CD4-positive, alpha-beta T cell treated with Interleukin-10 for 1 hour (primary cell): ENCODE data around the gene SEMG1.

Experiments used
- DNase-seq: peaks from one replicate; pipeline ENCODE4 v3.0.0-alpha.2; 2020

Gene SEMG1

GRCh38 chr20:45226287-45226686 lies 19.5 kb downstream of the SEMG1 start:
- DNase-seq = no peak

- DNase-seq = peak; percentile 15
Measured at GRCh38 chr20:45229264-45230056, 22.6 kb downstream of the SEMG1 start.

- no peak for DNase-seq
Measured at GRCh38 chr20:45230631-45231030, 23.8 kb downstream of the SEMG1 start.

GRCh38 chr20:45235995-45236394 lies 29.2 kb downstream of the SEMG1 start:
- DNase-seq = no peak

- no peak for DNase-seq
Measured at GRCh38 chr20:45238139-45238538, 31.3 kb downstream of the SEMG1 start.

GRCh38 chr20:45246109-45246508 lies 39.3 kb downstream of the SEMG1 start:
- no peak for DNase-seq

GRCh38 chr20:45247865-45248264 lies 41.0 kb downstream of the SEMG1 start:
- no peak for DNase-seq

- no peak for DNase-seq
Measured at GRCh38 chr20:45248609-45249008, 41.8 kb downstream of the SEMG1 start.

GRCh38 chr20:45251884-45252560 lies 45.2 kb downstream of the SEMG1 start:
- no peak for DNase-seq

- no peak for DNase-seq
Measured at GRCh38 chr20:45253261-45253660, 46.4 kb downstream of the SEMG1 start.

- DNase-seq = peak; percentile 2
Measured at GRCh38 chr20:45254383-45255262, 47.8 kb downstream of the SEMG1 start, which contains the start of gene SLPI. TSS of gene SLPI (minus strand) at chr20:45254564. CDS start at chr20:45254543, 21 bp downstream.

GRCh38 chr20:45257161-45257560 lies 50.3 kb downstream of the SEMG1 start:
- no peak for DNase-seq

- DNase-seq = no peak
Measured at GRCh38 chr20:45257711-45258110, 50.9 kb downstream of the SEMG1 start.

GRCh38 chr20:45258259-45258658 lies 51.4 kb downstream of the SEMG1 start:
- DNase-seq = no peak

- no peak for DNase-seq
Measured at GRCh38 chr20:45258664-45259063, 51.8 kb downstream of the SEMG1 start.
